Brain microvascular endothelial cell (primary cell): Measurements from ENCODE around the gene NRBF2.

Source experiments
- DNase-seq: peaks from one replicate; pipeline ENCODE4 v3.0.0-alpha.2; 2020
- H3K27ac ChIP-seq: fragments of 250-450 bp; sonication (Bioruptor Pico); 2 replicates; pipeline ENCODE4 v1.5.1; 2020; ENCODE audit warnings: mild to moderate bottlenecking, moderate library complexity
- H3K27me3 ChIP-seq: fragments of 250-450 bp; sonication (Bioruptor Pico); replicated peaks from 2 replicates; pipeline ENCODE4 v1.5.1; 2020; ENCODE audit warnings: mild to moderate bottlenecking
- H3K36me3 ChIP-seq: fragments of 250-450 bp; sonication (Bioruptor Pico); replicated peaks from 2 replicates; pipeline ENCODE4 v1.5.1; 2020; ENCODE audit warnings: mild to moderate bottlenecking
- H3K4me3 ChIP-seq: 2 replicates; pipeline ENCODE4 v1.5.1; 2011; ENCODE audit warnings: low read depth, mild to moderate bottlenecking, control low read depth, low read length, moderate library complexity
- CTCF ChIP-seq: IDR thresholded peaks from 2 replicates; pipeline ENCODE4 v1.5.1; 2011; ENCODE audit warnings: low read depth, mild to moderate bottlenecking, moderate library complexity, low read length, control low read depth, inconsistent platforms; ENCODE audit errors: missing control alignments
- in situ Hi-C: cut with HindIII; loops from 2 replicates; pipeline ENCODE4 v1.10.0; 2017; ENCODE audit warnings: low sequenced_read_pairs, low pct_ligation_motif_present

NRBF2 gene

GRCh38 chr10:63168821-63169462 is 35.8 kb downstream of the NRBF2 start:
- in situ Hi-C loops: loop anchor here (10.0 to 25.0 kb wide), 2 partner anchors 466 to 543 kb away; no protein-coding TSS in a partner anchor

GRCh38 chr10:63169624-63170023 is 36.5 kb downstream of the NRBF2 start:
- H3K27ac ChIP-seq: no peak overlapping the region
- no peak for DNase-seq
- H3K27me3 ChIP-seq: no peaks in the 10 kb centered on the region
- peaks cover 35% of the 10 kb centered on the region for H3K36me3 ChIP-seq
- TF ChIP-seq CTCF: no peak
- in situ Hi-C loops: loop anchor here (10.0 to 25.0 kb wide), 2 partner anchors 465 to 543 kb away; no protein-coding TSS in a partner anchor
- no peak overlapping the region for H3K4me3 ChIP-seq

More at GRCh38 chr10:63168821-63169462, 35.8 kb downstream of the NRBF2 start:
- no peak overlapping the region for H3K27ac ChIP-seq
- H3K4me3 ChIP-seq: no peak overlapping the region
- H3K36me3 ChIP-seq: peaks cover 34% of the 10 kb centered on the region
- no peaks in the 10 kb centered on the region for H3K27me3 ChIP-seq
- no peak for DNase-seq
- TF ChIP-seq CTCF: no peak

GRCh38 chr10:63171255-63171855 is 38.2 kb downstream of the NRBF2 start:
- Histone ChIP-seq H3K27me3 (no peaks in the 10 kb centered on the region), H3K27ac (no peak overlapping the region), H3K4me3 (no peak overlapping the region), H3K36me3 (peaks cover 42% of the 10 kb centered on the region)
- no peak for DNase-seq
- in situ Hi-C loops: loop anchor here (25.0 kb wide), 1 partner anchor 541 kb away; no protein-coding TSS in a partner anchor
- no peak for TF ChIP-seq CTCF

- DNase-seq: no peak
- Histone ChIP-seq H3K27me3 (no peaks in the 10 kb centered on the region), H3K27ac (no peak overlapping the region), H3K36me3 (peaks cover 44% of the 10 kb centered on the region), H3K4me3 (no peak overlapping the region)
- TF ChIP-seq CTCF: no peak
- in situ Hi-C loops: loop anchor here (25.0 kb wide), 1 partner anchor 540 kb away; no protein-coding TSS in a partner anchor
Measured at GRCh38 chr10:63171926-63172325, 38.8 kb downstream of the NRBF2 start.

GRCh38 chr10:63173468-63174232 is 40.5 kb downstream of the NRBF2 start:
- Histone ChIP-seq H3K4me3 (no peak overlapping the region), H3K36me3 (peaks cover 50% of the 10 kb centered on the region), H3K27me3 (no peaks in the 10 kb centered on the region), H3K27ac (no peak overlapping the region)
- in situ Hi-C loops: loop anchor here (25.0 kb wide), 1 partner anchor 539 kb away; no protein-coding TSS in a partner anchor
- no peak for TF ChIP-seq CTCF
- no peak for DNase-seq
